GM23248 (cell line): ENCODE measurements around the gene REPS2.

Source experiments
- EZH2 ChIP-seq: fragments of 200-600 bp; sonication (generic); IDR thresholded peaks from 2 replicates; pipeline ENCODE4 v1.6.1; 2018; ENCODE audit warnings: antibody characterized with exemption, mild to moderate bottlenecking; ENCODE audit not compliant: insufficient read depth, poor library complexity, severe bottlenecking
- EZH2phosphoT487 ChIP-seq: fragments of 200-600 bp; sonication (generic); IDR thresholded peaks from 2 replicates; pipeline ENCODE4 v1.6.1; 2018; ENCODE audit warnings: antibody characterized with exemption, moderate library complexity, mild to moderate bottlenecking, low read depth; ENCODE audit not compliant: insufficient read depth

- TF ChIP-seq EZH2phosphoT487, result no peak
- TF ChIP-seq EZH2, result no peak
Measured at GRCh38 chrX:17174671-17175070, 228.2 kb downstream of the REPS2 start.
